ENCODE data around the gene RXFP1. TPM values are rescaled to one million over a fixed set of nuclear protein-coding genes. Genes with fewer than 3 reads are reported as not detected.
A peak's percentile ranks its signal among the peaks of the same experiment; 100 is the strongest.

The RXFP1 gene
- total and polyA plus RNA-seq, 2 experiments from 2014 or later, result not detected

DNA sequence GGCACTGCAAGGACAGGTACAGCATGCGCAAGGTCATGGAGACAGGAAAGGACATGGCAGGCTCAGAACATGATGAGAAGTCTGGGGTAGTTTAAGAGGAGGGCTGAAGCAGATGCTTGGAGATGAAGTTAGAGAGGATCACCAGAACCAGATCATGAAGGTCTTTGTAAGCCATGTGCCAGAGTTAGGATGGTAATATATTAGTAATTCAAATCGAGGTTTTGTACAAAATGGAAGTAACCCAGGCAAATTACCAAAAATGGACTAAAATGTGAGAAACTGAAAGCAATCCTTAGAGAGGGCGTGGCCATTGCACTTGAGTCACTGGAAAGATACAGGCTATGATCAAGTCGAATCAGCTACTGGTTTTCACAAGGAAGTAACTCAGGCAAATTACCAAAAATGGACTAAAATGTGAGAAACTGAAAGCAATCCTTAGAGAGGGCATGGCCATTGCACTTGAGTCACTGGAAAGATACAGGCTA is 13.5 kb downstream of the RXFP1 start:
- Histone ChIP-seq H3K4me3 (no peak overlapping the region), H3K27ac (no peak overlapping the region), H3K9me3 (ENCODE audit: low read depth) (no peaks in the 10 kb centered on the region), H3K36me3 (replicated peaks; ENCODE audit: insufficient read depth, low read depth) (no peaks in the 10 kb centered on the region), H3K79me2 (no peaks in the 10 kb centered on the region), H3K9me2 (replicated peaks; ENCODE audit: insufficient read depth) (no peaks in the 10 kb centered on the region), H3K4me2 (no peak overlapping the region), H3K4me1 (ENCODE audit: insufficient read depth) (no peaks in the 10 kb centered on the region), H3K27me3 (no peaks in the 10 kb centered on the region), H4K20me1 (ENCODE audit: insufficient read depth, poor library complexity, severe bottlenecking) (no peaks in the 10 kb centered on the region), H2AFZ (no peak overlapping the region)
- WGBS (ENCODE audit: low lambda C conversion rate, missing lambda C conversion rate), result 90% methylated on average over 4 of the region's 4 CpGs
- peak; percentile 7 for DNase-seq (ENCODE audit: low spot score)
- TF ChIP-seq EZH2phosphoT487 (IDR thresholded peaks at IDR 0.05; ENCODE audit: low read depth, severe bottlenecking, unreplicated experiment) (no peak), EZH2 (IDR thresholded peaks at IDR 0.05; ENCODE audit: borderline replicate concordance) (no peak)
- TF ChIP-seq, protein P1, sequence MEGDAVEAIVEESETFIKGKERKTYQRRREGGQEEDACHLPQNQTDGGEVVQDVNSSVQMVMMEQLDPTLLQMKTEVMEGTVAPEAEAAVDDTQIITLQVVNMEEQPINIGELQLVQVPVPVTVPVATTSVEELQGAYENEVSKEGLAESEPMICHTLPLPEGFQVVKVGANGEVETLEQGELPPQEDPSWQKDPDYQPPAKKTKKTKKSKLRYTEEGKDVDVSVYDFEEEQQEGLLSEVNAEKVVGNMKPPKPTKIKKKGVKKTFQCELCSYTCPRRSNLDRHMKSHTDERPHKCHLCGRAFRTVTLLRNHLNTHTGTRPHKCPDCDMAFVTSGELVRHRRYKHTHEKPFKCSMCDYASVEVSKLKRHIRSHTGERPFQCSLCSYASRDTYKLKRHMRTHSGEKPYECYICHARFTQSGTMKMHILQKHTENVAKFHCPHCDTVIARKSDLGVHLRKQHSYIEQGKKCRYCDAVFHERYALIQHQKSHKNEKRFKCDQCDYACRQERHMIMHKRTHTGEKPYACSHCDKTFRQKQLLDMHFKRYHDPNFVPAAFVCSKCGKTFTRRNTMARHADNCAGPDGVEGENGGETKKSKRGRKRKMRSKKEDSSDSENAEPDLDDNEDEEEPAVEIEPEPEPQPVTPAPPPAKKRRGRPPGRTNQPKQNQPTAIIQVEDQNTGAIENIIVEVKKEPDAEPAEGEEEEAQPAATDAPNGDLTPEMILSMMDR (IDR thresholded peaks at IDR 0.05; ENCODE audit: poor library complexity), result no peak

DNA sequence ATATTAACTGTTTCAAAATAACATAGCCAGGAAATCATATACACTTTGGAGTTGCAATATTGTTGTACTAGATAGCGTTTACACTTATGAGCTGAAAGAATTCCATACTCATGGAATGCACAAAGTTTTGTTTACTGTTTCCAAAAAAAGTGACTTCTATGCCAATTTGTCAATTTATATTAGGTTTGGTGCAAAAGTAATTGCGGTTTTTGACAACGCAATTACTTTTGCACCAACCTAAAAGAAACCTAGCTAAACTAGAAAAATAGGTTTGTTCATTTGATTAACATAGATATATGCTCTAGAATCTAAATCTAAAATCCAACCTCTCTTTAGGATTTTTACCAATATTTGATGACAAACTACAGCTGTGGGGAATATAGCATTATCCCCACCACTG is 15.2 kb downstream of the RXFP1 start:
- H3K36me3 ChIP-seq (replicated peaks; ENCODE audit: insufficient read depth, low read depth), result no peaks in the 10 kb centered on the region
- WGBS (ENCODE audit: low lambda C conversion rate, missing lambda C conversion rate), result 92% methylated on average over 3 of the region's 3 CpGs
- H4K20me1 ChIP-seq (ENCODE audit: insufficient read depth, poor library complexity, severe bottlenecking), result no peaks in the 10 kb centered on the region

DNA sequence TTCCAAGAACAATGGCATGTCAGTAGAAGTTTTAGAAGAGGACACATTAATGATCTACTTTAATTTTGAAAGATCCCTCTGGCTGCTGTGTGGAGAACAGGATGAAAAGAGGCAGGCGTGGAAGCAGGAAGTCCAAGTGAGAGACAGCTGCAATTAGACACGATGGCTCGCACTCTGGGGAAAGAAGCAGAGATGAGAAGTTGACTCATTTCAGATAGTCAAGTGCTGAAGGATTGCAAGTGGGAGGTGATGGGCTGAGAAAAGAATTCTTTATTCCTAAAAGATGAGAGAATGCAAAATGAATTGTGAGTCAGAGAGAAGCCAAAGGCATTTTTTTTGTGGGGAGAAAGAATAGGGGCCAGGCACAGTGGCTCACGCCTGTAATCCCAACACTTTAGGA is 16.5 kb downstream of the RXFP1 start:
- H3K27me3 ChIP-seq, result no peaks in the 10 kb centered on the region
- WGBS (ENCODE audit: low lambda C conversion rate, missing lambda C conversion rate), result 74% methylated on average over 4 of the region's 4 CpGs
- no peak overlapping the region for H3K4me3 ChIP-seq
- no peaks in the 10 kb centered on the region for H3K9me3 ChIP-seq (ENCODE audit: low read depth)
- H3K4me1 ChIP-seq (ENCODE audit: insufficient read depth), result no peaks in the 10 kb centered on the region
- no peak overlapping the region for H2AFZ ChIP-seq
- H3K36me3 ChIP-seq (replicated peaks; ENCODE audit: insufficient read depth, low read depth), result no peaks in the 10 kb centered on the region
- no peak for DNase-seq (ENCODE audit: low spot score)
- TF ChIP-seq, protein P1 (IDR thresholded peaks at IDR 0.05; ENCODE audit: poor library complexity), result no peak
- TF ChIP-seq EZH2phosphoT487 (IDR thresholded peaks at IDR 0.05; ENCODE audit: low read depth, severe bottlenecking, unreplicated experiment) (no peak), EZH2 (IDR thresholded peaks at IDR 0.05; ENCODE audit: borderline replicate concordance) (no peak)
- no peak overlapping the region for H3K4me2 ChIP-seq
- H3K9me2 ChIP-seq (replicated peaks; ENCODE audit: insufficient read depth), result no peaks in the 10 kb centered on the region
- no peak overlapping the region for H3K27ac ChIP-seq
- no peaks in the 10 kb centered on the region for H4K20me1 ChIP-seq (ENCODE audit: insufficient read depth, poor library complexity, severe bottlenecking)
- H3K79me2 ChIP-seq, result no peaks in the 10 kb centered on the region

More for the DNA sequence above, 15.2 kb downstream of the RXFP1 start:
- Histone ChIP-seq H3K79me2 (no peaks in the 10 kb centered on the region), H3K4me3 (no peak overlapping the region), H2AFZ (no peak overlapping the region), H3K9me3 (ENCODE audit: low read depth) (no peaks in the 10 kb centered on the region), H3K27me3 (no peaks in the 10 kb centered on the region), H3K9me2 (replicated peaks; ENCODE audit: insufficient read depth) (no peaks in the 10 kb centered on the region), H3K4me2 (no peak overlapping the region), H3K27ac (no peak overlapping the region), H3K4me1 (ENCODE audit: insufficient read depth) (no peaks in the 10 kb centered on the region)
- no peak for DNase-seq (ENCODE audit: low spot score)
- TF ChIP-seq EZH2phosphoT487 (IDR thresholded peaks at IDR 0.05; ENCODE audit: low read depth, severe bottlenecking, unreplicated experiment) (no peak), EZH2 (IDR thresholded peaks at IDR 0.05; ENCODE audit: borderline replicate concordance) (no peak)
- TF ChIP-seq, protein P1 (IDR thresholded peaks at IDR 0.05; ENCODE audit: poor library complexity), result no peak

DNA sequence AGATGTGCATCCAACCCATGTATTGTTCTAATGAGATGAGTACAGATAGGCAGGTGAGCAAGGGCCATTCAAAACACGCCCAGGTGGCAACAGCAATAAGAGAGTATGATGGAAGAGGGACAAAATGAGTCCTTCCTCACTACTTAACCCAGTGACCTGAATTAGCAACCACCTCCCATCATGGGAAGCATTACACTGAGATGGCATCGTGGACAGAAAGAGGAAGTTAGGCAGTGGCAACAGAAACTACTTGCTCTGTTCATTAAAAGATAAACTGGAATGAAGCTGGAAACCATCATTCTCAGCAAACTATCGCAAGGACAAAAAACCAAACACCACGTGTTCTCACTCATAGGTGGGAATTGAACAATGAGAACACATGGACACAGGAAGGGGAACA is 17.2 kb downstream of the RXFP1 start:
- no peaks in the 10 kb centered on the region for H3K9me3 ChIP-seq (ENCODE audit: low read depth)
- no peaks in the 10 kb centered on the region for H3K4me1 ChIP-seq (ENCODE audit: insufficient read depth)
- H3K36me3 ChIP-seq (replicated peaks; ENCODE audit: insufficient read depth, low read depth), result no peaks in the 10 kb centered on the region
- 85% methylated on average over 4 of the region's 4 CpGs for WGBS (ENCODE audit: low lambda C conversion rate, missing lambda C conversion rate)
- no peak overlapping the region for H3K4me3 ChIP-seq
- no peaks in the 10 kb centered on the region for H3K27me3 ChIP-seq
- H3K9me2 ChIP-seq (replicated peaks; ENCODE audit: insufficient read depth), result no peaks in the 10 kb centered on the region
- H3K4me2 ChIP-seq, result no peak overlapping the region
- DNase-seq (ENCODE audit: low spot score), result no peak
- H4K20me1 ChIP-seq (ENCODE audit: insufficient read depth, poor library complexity, severe bottlenecking), result no peaks in the 10 kb centered on the region
- no peak overlapping the region for H2AFZ ChIP-seq
- TF ChIP-seq EZH2phosphoT487 (IDR thresholded peaks at IDR 0.05; ENCODE audit: low read depth, severe bottlenecking, unreplicated experiment), result no peak
- TF ChIP-seq, protein P1 (IDR thresholded peaks at IDR 0.05; ENCODE audit: poor library complexity), result no peak
- TF ChIP-seq EZH2 (IDR thresholded peaks at IDR 0.05; ENCODE audit: borderline replicate concordance), result no peak
- H3K27ac ChIP-seq, result no peak overlapping the region
- no peaks in the 10 kb centered on the region for H3K79me2 ChIP-seq
